Activated effector memory CD4-positive, alpha-beta T cell treated with Interleukin-2 at 50 U/mL for 16 hours (primary cell): ENCODE data around the gene ATAT1.

Experiments used
- DNase-seq: peaks from one replicate; pipeline ENCODE4 v3.0.0-alpha.2; 2020

ATAT1 gene

DNA sequence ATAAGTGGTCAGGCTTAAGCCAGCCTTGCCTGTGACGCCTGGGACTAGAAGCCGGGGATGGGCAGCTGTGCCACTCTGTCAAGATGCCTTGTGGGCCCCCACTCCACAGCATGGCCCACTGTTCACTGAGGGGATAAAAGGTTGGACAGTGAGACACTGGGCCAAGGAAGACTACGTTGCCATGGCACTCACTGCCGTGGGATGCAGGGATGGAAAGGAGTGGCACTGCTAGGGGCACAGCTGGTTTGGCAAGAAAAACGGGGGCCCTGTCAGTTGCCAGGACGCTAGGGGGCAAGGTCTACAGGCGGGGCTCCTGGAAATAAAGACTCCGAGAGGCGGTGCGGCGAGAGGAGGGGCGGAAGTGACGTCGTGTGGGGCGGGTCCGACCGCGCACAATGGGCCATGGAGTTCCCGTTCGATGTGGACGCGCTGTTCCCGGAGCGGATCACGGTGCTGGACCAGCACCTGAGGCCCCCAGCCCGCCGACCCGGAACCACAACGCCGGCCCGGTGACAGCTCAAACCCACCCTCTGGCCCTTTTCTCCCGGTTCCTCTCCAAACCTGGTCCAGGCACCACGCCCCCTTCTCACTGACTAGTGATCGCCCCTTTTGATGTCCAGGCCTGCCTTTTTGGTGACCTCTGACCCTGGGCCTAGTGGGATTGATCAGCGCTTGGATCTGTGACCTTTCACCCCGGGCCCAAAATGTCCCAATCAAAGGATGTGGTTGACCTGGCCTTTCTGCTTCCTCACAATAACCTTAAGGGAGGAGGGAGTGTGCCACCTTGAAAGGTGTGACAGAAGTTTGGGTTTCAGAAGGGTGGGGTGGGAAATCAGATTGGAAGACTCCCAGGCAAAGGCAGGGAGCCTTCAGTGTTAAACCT, at the start of gene ATAT1:
Gene ATAT1, plus strand, starts transcription at position 391 of the 883 bp plus-strand sequence.
- peak; percentile 82 for DNase-seq

DNA sequence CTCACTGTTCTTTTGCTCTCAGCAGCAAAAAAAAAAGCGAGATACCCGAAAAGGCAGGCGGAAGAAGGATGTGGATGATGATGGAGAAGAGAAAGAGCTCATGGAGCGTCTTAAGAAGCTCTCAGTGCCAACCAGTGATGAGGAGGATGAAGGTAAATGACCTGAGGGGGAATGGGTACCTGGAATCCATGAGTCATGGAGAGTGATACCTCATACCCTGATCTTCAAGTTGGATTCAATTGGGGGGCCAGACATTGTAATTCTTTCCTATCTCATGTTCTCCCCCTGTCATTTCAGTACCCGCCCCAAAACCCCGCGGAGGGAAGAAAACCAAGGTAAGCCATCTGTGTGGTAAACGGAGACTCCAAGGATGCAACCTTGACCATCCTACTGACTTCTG, 48.6 kb upstream of the ATAT1 start:
- no peak for DNase-seq

DNA sequence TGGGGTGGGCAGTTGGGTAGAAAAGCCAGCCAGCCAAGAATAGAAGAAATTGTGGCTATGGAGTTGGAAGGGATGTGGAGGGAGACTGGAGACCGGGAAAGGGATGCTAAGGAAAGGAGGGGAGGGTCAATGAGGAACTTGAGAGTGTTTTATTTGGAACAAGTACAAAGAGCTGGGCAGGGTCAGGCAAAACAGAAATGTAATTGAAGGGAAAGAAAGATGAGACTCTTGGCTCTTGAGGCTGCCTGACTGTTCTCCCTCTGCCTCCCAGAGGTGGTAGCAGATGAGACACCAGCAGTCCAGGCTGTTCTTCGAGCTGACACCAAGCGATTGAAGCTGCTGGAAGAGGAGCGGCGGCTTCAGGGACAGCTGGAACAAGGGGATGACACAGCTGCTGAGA, 42.8 kb upstream of the ATAT1 start:
- DNase-seq: no peak

DNA sequence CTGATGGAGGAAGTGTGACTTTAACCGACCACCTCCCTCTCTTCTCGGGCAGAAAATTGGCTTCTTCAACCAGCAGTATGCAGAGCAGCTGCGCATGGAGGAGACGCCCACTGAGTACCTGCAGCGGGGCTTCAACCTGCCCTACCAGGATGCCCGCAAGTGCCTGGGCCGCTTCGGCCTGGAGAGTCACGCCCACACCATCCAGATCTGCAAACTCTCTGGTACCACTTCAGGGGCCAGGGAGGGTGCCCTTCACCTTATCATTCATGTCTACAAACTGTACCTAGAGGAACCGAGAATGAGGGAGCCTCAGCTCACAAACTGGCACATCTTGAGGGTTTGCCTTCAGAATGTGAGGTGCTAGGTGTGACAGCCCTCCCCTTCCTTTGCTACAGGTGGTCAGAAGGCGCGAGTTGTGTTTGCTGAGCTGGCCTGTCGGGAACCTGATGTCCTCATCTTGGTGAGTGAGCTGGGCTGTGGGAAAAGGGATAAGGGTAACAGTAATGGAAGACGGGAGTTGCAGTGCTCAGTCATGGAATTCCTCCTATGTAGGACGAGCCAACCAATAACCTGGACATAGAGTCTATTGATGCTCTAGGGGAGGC, 36.8 kb upstream of the ATAT1 start:
- DNase-seq: no peak

DNA sequence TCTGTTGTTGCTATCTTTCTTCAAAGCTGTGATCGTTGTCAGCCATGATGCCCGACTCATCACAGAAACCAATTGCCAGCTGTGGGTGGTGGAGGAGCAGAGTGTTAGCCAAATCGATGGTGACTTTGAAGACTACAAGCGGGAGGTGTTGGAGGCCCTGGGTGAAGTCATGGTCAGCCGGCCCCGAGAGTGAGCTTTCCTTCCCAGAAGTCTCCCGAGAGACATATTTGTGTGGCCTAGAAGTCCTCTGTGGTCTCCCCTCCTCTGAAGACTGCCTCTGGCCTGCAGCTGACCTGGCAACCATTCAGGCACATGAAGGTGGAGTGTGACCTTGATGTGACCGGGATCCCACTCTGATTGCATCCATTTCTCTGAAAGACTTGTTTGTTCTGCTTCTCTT, 36.2 kb upstream of the ATAT1 start:
- no peak for DNase-seq

DNA sequence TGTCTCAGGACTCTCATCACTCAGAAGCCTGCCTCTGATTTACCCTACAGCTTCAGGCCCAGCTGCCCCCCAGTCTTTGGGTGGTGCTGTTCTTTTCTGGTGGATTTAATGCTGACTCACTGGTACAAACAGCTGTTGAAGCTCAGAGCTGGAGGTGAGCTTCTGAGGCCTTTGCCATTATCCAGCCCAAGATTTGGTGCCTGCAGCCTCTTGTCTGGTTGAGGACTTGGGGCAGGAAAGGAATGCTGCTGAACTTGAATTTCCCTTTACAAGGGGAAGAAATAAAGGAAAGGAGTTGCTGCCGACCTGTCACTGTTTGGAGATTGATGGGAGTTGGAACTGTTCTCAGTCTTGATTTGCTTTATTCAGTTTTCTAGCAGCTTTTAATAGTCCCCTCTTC, 35.7 kb upstream of the ATAT1 start:
- DNase-seq: no peak

DNA sequence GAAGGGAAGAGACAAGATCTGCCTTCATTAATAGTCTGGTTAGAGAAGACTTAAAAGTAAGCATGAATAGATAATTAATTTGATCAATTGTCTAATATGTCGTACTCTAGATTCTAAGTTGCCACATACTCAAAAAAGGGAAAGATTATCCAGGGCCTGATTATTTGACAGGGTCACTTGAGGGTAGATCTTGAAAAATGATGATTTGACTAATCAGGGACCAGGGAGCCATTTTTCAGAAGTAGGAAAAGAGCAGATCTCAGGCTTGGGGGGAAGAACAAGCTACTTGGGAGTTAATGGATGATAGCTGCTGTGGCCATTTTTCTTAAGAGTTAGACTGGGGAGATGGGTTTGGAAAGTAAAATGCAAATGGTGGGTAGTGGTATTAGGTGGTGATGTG, 34.4 kb upstream of the ATAT1 start:
- no peak for DNase-seq

DNA sequence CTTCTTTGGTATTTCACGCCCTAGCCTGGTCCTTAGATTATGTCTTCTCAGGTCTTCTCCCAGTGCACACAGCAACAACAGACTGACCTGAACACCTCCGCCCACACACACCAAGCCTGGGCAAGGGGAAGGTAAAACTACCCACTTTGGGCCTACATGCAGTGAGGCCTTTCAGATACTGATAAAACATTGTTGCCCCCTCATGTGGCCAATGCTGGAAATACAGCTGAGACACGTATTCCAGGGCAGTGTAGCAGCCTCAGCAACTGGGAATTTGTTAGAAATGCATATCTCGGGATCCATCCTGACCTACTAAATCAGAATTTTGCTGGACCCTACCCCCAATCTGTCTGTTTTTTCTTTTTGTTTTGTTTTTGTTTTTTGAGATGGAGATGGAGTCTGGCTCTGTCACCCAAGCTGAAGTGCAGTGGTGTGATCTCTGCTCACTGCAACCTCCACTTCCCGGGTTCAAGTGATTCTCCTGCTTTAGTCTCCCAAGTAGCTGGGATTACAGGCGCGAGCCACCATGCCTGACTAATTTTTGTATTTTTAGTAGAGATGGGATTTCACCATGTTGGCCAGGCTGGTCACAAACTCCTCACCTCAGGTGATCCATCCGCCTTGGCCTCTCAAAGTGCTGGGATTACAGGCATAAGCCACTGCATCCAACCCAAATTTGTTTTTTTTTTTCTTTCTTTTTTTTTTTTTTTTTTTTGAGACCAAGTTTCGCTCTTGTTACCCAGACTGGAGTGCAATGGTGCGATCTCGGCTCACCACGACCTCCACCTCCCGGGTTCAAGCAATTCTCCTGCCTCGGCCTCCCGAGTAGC, 29.1 kb upstream of the ATAT1 start:
- DNase-seq: peak; percentile 58

DNA sequence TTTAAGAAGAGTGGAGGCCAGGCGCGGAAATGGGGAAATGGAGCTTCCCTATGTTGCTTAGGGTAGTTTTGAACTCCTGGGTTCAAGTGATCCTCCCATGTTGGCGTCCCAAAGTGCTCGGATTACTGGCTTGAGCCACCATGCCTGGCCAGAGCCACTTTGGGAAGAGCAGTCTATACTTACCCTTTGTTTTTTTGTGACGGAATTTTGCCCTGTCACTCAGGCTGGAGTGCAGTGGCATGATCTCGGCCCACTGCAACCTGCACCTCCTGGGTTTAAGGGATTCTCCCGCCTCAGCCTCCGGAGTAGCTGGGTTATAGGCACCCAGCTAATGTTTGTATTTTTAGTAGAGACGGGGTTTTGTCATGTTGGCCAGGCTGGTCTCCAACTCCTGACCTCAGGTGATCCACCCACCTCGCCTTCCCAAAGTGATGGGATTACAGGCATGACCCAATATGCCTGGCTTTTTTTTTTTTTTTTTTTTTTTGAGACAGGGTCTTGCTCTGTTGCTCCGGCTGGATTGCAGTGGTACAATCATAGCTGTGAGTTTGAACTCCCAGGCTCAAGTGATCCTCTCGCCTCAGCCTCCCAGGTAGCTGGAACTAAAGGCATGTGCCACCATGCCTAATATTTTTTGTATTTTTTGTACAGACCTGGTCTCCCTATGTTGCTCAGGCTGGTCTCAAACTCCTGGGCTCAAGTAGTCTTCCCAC, 27.6 kb upstream of the ATAT1 start:
- no peak for DNase-seq

DNA sequence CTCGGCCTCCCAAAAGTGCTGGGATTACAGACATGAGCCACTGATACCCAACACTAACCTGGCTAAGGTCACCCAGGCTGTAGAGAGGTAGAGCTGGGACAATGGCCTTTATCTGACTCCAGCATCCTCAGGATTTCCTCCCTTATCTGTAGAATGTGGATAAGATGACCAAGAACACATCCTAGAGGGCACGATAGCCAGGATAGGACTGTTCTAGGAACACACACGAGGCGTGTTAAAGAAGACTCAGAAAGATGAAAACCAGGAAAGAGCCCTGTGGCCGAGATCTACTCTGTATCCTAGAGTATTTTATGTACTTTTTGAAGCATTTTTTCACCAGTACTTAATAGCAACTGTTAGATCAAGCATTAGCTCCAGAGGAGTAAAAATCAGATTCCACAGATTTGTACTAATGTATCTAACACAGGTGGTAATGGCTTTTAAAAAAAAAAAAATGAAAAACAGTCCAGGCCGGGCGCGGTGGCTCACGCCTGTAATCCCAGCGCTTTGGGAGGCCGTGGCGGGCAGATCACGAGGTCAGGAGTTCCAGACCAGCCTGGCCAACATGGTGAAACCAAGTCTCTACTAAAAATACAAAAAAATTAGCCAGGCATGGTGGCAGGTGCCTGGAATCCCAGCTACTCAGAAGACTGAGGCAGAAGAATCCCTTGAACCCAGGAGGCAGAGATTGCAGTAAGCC, 26.9 kb upstream of the ATAT1 start:
- no peak for DNase-seq

DNA sequence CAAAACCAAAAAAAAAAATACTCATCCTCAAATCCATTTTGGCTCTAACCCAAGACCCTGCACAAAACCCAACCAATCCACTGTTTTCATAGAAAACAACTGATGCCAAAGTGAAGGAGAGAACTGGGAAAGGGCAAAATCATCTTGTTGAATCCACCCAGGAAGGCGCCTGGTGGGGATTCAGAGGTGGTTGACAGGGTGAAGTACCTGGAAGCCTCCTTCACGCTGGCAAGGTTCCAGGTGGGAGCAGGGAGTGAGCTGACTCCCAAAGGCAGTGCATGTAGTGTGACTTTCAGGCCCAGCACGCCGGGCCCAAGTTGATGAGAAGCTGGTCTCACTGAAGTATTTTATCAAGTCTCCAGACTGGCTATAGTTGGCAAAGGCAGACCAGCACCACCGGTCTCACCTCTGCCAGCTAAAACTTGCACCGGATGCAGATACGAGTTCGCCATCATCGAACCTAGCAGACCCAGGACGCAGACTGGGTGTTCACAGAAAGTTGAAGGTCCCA, 26.2 kb upstream of the ATAT1 start:
- no peak for DNase-seq

DNA sequence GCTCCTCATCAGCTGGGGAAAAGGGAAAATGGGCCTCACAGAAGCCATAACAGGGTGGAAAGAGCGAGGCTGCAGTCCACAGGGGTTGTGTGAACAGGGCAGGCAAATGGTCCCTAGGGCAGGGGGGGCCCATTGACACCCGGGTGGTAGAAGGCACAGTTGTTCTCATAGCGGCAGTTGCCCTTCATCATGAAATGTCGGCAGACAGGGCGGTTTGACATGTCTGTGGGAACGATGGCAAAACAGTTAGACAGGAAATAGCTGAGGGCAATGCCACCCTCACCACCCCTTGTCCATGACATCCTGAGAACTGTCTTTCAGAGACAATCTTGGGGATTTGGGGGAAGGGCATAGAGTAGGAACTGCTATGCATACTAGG, 25.2 kb upstream of the ATAT1 start:
- no peak for DNase-seq

DNA sequence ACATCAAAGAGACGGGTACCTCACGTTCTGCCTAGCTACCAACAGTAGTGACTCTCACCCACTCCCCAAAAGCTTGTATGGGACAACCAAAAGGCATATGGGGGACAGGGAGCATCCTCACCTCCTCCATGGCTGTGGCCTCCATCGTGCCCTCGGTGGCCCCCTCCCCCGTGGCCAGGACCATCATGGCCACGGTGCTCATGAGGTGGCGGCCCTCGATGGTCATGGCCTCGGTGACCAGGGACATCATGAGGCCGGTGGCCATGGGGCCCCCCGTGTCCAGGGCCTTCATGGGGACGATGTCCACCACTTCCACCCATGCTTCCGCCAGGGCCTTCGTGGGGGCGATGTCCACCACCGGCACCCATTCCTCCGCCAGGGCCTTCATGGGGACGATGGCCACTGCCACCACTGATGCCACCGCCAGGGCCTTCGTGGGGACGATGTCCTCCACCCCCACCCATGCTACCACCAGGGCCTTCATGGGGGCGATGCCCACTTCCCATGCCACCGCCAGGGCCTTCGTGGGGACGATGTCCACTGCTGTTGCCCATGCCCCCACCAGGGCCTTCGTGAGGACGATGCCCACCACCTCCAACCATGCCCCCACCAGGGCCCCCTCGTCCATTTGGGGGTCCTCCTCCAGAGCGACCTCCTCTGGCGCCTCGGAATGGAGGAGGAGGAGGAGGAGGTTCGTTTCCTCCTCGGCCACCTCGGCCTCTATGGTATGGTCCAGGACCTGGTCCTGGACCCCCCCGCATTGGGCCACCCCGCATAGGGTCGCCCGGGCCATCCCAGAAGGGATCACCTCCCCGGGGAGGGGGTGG, 24.6 kb upstream of the ATAT1 start:
- no peak for DNase-seq

DNA sequence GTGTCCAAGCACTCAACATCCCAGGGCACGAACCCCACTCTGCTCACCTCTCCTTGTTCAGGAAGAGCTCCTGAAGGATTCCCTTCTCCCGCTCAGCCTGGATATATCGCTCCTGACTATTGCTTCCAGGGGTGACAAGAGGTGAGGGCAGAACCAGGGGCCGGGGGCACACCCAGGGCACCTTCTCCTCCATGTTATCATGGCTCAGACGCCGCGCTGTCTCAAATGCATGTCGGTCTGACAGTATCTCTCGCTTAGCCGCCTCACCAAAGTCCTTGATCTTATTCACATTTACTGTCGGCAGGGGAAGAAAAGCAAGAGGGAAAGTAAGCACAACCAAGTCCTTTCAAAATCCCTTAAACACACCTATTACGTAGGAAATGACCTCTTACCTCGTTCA, 22.7 kb upstream of the ATAT1 start:
- no peak for DNase-seq

DNA sequence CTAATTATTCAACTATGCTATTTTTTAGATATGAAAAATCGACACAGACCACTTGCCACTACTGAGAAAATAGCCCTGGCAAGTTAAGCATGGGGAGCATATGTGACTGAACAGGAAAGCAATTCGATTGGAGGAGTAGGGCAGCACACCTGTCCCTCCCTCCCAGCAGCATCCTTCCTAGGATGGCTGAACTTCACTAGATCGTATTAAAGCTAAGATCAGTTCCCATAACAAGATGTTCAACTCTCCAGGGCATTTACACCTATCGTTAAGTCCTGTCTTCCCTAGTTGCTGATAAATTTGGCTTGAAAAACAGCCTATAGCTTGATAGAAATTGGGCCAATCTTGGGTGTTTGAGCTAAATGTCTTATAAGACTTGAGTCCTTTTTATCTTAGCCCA, 16.6 kb upstream of the ATAT1 start:
- no peak for DNase-seq

DNA sequence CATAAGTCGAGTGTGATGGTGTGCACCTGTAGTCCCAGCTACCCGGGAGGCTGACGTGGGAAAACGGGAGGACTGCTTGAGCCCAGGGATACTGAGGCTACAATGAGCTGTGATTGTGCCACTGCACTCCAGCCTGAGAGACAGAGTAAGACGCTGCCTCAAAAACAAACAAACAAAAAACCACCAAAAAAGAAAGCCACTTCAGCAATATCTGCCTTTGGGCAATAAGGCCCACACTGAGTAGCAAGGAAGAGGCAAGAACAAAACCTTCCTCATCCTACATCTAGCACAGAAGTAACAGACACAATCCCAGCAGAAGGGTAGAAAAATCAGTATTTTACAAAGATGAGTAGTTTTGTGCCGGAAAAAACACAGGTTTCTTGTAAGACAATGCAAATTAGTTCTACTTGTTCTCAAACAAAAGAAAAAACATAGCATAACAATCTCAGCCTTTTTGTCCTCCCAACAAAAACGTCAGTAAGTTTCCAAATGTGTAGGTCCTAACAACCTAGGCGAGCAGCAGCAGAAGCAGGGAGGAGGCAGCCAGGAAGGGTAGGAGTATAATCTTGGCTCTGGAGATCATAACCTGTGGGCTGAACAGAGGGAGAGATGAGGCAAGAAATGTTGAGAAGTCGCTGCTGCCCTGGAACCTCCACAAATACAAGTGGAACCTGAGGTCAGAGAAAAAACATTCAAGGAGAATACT, 15.4 kb upstream of the ATAT1 start:
- DNase-seq: no peak

DNA sequence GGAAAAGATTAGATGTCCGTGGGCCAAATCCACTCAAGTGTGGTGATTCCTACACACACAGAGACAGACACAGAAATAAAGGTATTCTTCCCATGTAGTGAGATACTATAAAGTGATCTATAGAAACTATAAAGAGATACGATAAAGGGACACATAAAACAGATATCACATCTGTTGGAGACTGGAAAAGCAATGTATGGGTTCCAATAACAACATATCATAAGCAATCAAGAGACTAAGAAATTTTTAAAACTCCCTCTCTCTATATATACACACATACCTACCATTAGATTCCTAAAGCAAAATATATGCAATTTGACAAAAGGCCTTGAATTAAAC, 14.8 kb upstream of the ATAT1 start:
- DNase-seq: no peak

DNA sequence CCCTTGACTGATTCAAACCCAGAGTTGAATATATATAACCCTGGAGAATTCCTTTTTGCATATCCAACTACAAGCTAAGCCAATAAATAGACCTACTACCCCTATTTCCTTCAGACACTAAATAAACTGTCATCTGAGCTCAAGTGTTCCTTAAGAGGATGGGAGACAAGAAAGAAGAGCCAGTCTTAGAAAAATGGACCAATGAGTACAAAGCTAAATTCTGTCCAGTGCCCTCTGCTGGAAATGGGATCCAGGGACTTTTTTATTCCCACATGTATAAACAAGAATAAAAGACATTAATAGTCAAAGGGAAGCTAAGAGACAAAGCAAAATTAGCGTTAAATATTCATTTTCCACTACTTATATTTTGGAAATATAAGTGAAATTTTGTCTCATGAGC, 14.5 kb upstream of the ATAT1 start:
- no peak for DNase-seq

DNA sequence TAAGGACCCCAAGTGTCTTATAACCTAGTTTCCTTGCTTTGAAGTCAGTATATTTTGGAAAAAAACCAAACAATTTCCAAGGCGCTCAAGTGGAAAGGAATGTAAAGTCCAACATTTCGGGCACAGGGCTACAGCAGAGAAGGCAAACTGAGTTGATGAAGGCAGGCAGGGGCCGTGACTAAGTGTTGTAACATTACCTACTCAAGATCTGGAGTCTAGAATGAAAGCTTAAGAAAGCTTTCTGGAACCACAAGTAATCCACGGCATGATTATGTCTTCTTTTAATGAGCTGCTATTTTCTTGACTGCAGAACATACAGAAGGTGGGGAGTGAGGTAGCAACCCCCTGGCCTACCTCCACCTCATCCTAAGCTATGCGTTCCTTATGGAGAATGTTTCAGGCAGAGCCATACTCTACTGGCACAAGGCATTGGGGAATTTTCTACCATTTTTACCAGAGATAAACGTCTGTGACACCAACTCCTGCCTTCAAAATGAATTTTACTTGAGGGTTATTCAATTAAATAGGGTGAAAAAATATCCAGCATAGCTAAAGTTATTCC, 13.9 kb upstream of the ATAT1 start:
- no peak for DNase-seq

DNA sequence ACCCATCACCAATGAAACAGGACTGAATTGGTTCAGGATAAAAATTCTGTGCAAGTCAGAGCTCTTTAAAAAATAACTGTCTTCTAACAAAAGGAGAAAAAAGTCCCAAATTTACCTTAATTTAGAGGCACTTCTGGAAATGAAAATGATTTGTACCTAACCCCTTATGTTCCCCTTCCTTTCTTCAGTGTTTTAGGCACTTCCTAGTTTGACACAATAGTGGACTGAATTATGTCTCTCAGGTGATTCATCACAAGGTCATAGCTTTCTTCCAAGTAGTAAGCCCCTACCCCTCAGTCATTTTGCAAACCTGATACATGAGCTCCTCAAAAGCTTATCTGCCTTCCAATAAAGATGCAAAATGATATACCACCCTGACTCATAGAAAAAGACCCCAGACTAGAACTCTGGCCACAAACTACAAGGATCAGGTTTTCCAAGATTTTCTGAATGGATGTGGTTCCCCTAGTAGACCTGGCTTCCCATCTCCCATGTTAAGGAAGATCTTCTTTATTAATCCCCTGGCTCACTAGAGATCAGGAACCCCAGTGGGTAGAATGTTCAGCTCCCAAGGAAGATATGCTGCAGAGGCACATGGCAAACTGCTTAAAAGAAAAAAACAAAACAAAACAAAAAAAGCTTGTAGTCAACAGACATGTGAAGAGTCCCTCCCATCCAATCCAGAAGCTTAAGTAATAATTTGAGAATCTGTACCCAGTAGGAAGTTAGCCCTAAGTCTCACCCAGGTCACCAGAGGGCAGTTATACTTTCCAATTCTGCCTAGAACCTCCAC, 13.2 kb upstream of the ATAT1 start:
- DNase-seq: no peak
